GM23248 (cell line): ENCODE data around the gene CEACAM18. TPM values are rescaled to one million over a fixed set of nuclear protein-coding genes. Genes with fewer than 3 reads are reported as not detected.

Experiments
- DNase-seq: peaks from one replicate; pipeline ENCODE4 v3.0.0-alpha.2; 2015
- H2AFZ ChIP-seq: fragments of 200-600 bp; sonication (generic); 2 replicates; pipeline ENCODE4 v1.6.1; 2016; ENCODE audit warnings: antibody characterized with exemption
- H3F3A ChIP-seq: fragments of 200-600 bp; sonication (generic); 2 replicates; pipeline ENCODE4 v1.6.1; 2016; ENCODE audit warnings: mild to moderate bottlenecking, antibody characterized with exemption, mixed run types; ENCODE audit not compliant: insufficient read depth
- H3K27ac ChIP-seq: fragments of 200-600 bp; sonication (generic); 2 replicates; pipeline ENCODE4 v1.5.1; 2016; ENCODE audit warnings: mild to moderate bottlenecking
- H3K27me3 ChIP-seq: fragments of 200-600 bp; sonication (generic); replicated peaks from 2 replicates; pipeline ENCODE4 v1.6.1; 2016; ENCODE audit warnings: mild to moderate bottlenecking; ENCODE audit not compliant: insufficient read depth
- H3K36me3 ChIP-seq: fragments of 200-600 bp; sonication (generic); 2 replicates; pipeline ENCODE4 v1.6.1; 2016; ENCODE audit warnings: low read depth, mild to moderate bottlenecking
- H3K4me1 ChIP-seq: fragments of 200-600 bp; sonication (generic); 2 replicates; pipeline ENCODE4 v1.6.1; 2016; ENCODE audit warnings: mild to moderate bottlenecking; ENCODE audit not compliant: insufficient read depth
- H3K4me2 ChIP-seq: fragments of 200-600 bp; sonication (generic); one replicate; pipeline ENCODE4 v1.6.1; 2016; ENCODE audit warnings: mild to moderate bottlenecking; ENCODE audit not compliant: unreplicated experiment
- H3K4me3 ChIP-seq: fragments of 200-600 bp; sonication (generic); 2 replicates; pipeline ENCODE4 v1.5.1; 2016; ENCODE audit warnings: mild to moderate bottlenecking
- H3K79me2 ChIP-seq: fragments of 200-600 bp; sonication (generic); 2 replicates; pipeline ENCODE4 v1.6.1; 2016; ENCODE audit warnings: mild to moderate bottlenecking; ENCODE audit not compliant: insufficient read depth
- H3K9ac ChIP-seq: fragments of 200-600 bp; sonication (generic); 2 replicates; pipeline ENCODE4 v1.6.1; 2016; ENCODE audit warnings: mild to moderate bottlenecking
- H3K9me2 ChIP-seq: fragments of 200-600 bp; sonication (generic); 2 replicates; pipeline ENCODE4 v1.6.1; 2016; ENCODE audit warnings: mixed run types, mild to moderate bottlenecking, moderate library complexity; ENCODE audit not compliant: insufficient read depth
- H3K9me3 ChIP-seq: fragments of 200-600 bp; sonication (generic); one replicate; pipeline ENCODE4 v1.6.1; 2017; ENCODE audit warnings: low read depth
- H4K20me1 ChIP-seq: fragments of 200-600 bp; sonication (generic); 2 replicates; pipeline ENCODE4 v1.6.0; 2016; ENCODE audit not compliant: insufficient read depth
- EZH2 ChIP-seq: fragments of 200-600 bp; sonication (generic); IDR thresholded peaks from 2 replicates; pipeline ENCODE4 v1.6.1; 2018; ENCODE audit warnings: antibody characterized with exemption, mild to moderate bottlenecking; ENCODE audit not compliant: insufficient read depth, poor library complexity, severe bottlenecking
- EZH2phosphoT487 ChIP-seq: fragments of 200-600 bp; sonication (generic); IDR thresholded peaks from 2 replicates; pipeline ENCODE4 v1.6.1; 2018; ENCODE audit warnings: antibody characterized with exemption, moderate library complexity, mild to moderate bottlenecking, low read depth; ENCODE audit not compliant: insufficient read depth
- WGBS, 2 experiments: methylation state at CpG; one replicate each; pipeline ENCODE4 v1.1.6; 2015 to 2017; ENCODE audit warnings: low lambda C conversion rate in 2 of 2, low coverage in 1 of 2; ENCODE audit errors: missing lambda C conversion rate in 2 of 2; 5-methylcytosine and 5-hydroxymethylcytosine counted together
- in situ Hi-C: fragments of 300-500 bp; cut with MboI; formaldehyde crosslinking; loops from 2 replicates; pipeline ENCODE4 v1.15.0; 2020
- polyA plus RNA-seq: library from polyadenylated mRNA; unstranded; fragments of >200 nt; fragmentation: Nextera tagmentation; extraction: Ambion mirVana; gene quantifications from 2 replicates; pipeline ENCODE4 v1.2.1, GENCODE V29; 2016
- total RNA-seq: library from RNA; depleted of rRNA; stranded (reverse); fragments of >200 nt; shearing (Covaris generic); gene quantifications from 2 replicates; pipeline ENCODE4 v1.2.3, GENCODE V29; 2014

Gene CEACAM18
- total and polyA plus RNA-seq, 2 experiments from 2014 or later, result not detected

DNA sequence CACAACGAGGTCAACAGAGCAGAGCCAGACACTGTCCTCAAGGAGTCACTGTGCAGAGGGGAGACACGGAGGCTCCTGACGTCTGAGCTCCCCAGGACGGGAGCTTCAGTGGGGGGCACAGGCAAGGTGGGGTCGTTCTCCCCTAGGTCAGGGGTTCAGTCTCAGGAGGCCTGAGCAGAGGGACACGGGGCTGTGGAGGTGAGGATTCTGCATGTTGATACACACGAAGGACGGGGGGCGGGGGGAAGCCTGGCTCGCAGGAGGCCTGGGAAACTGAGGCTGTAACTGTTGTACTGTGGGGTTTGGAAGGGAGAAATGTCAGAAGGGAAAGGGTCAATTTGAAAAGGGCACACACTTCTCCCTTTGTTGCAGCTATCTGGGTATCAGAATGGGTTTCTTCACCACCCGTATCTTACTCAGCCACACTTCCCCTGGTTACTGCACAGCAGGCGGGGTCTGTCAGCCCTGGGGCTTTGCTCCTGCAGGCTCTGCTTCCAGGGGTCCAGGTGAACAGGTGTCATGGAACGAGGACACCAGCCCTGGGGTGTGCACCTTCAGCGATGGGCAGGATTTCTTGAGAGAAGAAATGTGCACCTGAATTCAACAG is 19.3 kb upstream of the CEACAM18 start:
- H3K27me3 ChIP-seq, result no peaks in the 10 kb centered on the region; the same call in 1 of the 2 replicates
- TF ChIP-seq EZH2phosphoT487 (no peak), EZH2 (no peak)
- H3K4me2 ChIP-seq, result no peak overlapping the region
- no peaks in the 10 kb centered on the region for H4K20me1 ChIP-seq
- no peak overlapping the region for H3K4me3 ChIP-seq
- no peak for DNase-seq
- H3F3A ChIP-seq, result no peaks in the 10 kb centered on the region
- in situ Hi-C loops, result no loop called here
- no peaks in the 10 kb centered on the region for H3K9me2 ChIP-seq
- H3K4me1 ChIP-seq, result no peaks in the 10 kb centered on the region
- H3K9ac ChIP-seq, result no peak overlapping the region
- H2AFZ ChIP-seq, result no peak overlapping the region
- no peaks in the 10 kb centered on the region for H3K36me3 ChIP-seq
- no peaks in the 10 kb centered on the region for H3K79me2 ChIP-seq
- H3K27ac ChIP-seq, result no peak overlapping the region
- WGBS, 2 experiments, result 43 to 52% methylated on average over 14 of the region's 14 CpGs
- H3K9me3 ChIP-seq, result no peaks in the 10 kb centered on the region

GRCh38 chr19:51460164-51460992 is 18.0 kb upstream of the CEACAM18 start:
- H3F3A ChIP-seq, result no peaks in the 10 kb centered on the region
- no peak overlapping the region for H3K27ac ChIP-seq
- 12 to 19% methylated on average over 13 of the region's 13 CpGs for WGBS, 2 experiments
- no peaks in the 10 kb centered on the region for H4K20me1 ChIP-seq
- no peaks in the 10 kb centered on the region for H3K4me1 ChIP-seq
- in situ Hi-C loops, result loop anchor here (10.0 kb wide), 1 partner anchor 194 kb away; no protein-coding TSS in a partner anchor
- peak overlapping the region; percentile 70 for H2AFZ ChIP-seq
- peak; percentile 29 for DNase-seq
- H3K4me2 ChIP-seq, result no peak overlapping the region
- no peak for TF ChIP-seq EZH2phosphoT487
- no peak for TF ChIP-seq EZH2
- H3K27me3 ChIP-seq, result no peaks in the 10 kb centered on the region; the same call in none of the 2 replicates
- no peaks in the 10 kb centered on the region for H3K9me3 ChIP-seq
- no peak overlapping the region for H3K9ac ChIP-seq
- no peaks in the 10 kb centered on the region for H3K36me3 ChIP-seq
- H3K9me2 ChIP-seq, result no peaks in the 10 kb centered on the region
- peak overlapping the region; percentile 60 for H3K4me3 ChIP-seq
- H3K79me2 ChIP-seq, result no peaks in the 10 kb centered on the region

- Histone ChIP-seq H3K4me1 (no peaks in the 10 kb centered on the region), H3K9me2 (no peaks in the 10 kb centered on the region), H3K9me3 (no peaks in the 10 kb centered on the region), H3F3A (no peaks in the 10 kb centered on the region), H3K27me3 (peaks cover 3% of the 10 kb centered on the region), H4K20me1 (no peaks in the 10 kb centered on the region), H2AFZ (no peak overlapping the region), H3K4me3 (no peak overlapping the region), H3K36me3 (no peaks in the 10 kb centered on the region), H3K4me2 (no peak overlapping the region), H3K27ac (no peak overlapping the region), H3K9ac (no peak overlapping the region), H3K79me2 (no peaks in the 10 kb centered on the region)
- WGBS, 2 experiments, result 30 to 39% methylated on average over 8 of the region's 8 CpGs
- no peak for DNase-seq
- in situ Hi-C loops, result loop anchor here (10.0 kb wide), 1 partner anchor 193 kb away; no protein-coding TSS in a partner anchor
- no peak for TF ChIP-seq EZH2phosphoT487
- TF ChIP-seq EZH2, result no peak
These were observed 16.6 kb upstream of the CEACAM18 start for GRCh38 chr19:51461723-51462161.

- Histone ChIP-seq H3K9me2 (no peaks in the 10 kb centered on the region), H3K4me1 (no peaks in the 10 kb centered on the region), H3K27ac (no peak overlapping the region), H3K36me3 (no peaks in the 10 kb centered on the region), H3K4me2 (no peak overlapping the region), H3K9ac (no peak overlapping the region), H3K4me3 (no peak overlapping the region), H3F3A (no peaks in the 10 kb centered on the region), H3K9me3 (no peaks in the 10 kb centered on the region), H3K79me2 (no peaks in the 10 kb centered on the region), H4K20me1 (no peaks in the 10 kb centered on the region), H3K27me3 (peaks cover 8% of the 10 kb centered on the region), H2AFZ (no peak overlapping the region)
- 21 to 27% methylated on average over 7 of the region's 7 CpGs for WGBS, 2 experiments
- in situ Hi-C loops, result loop anchor here (10.0 kb wide), 1 partner anchor 193 kb away; no protein-coding TSS in a partner anchor
- TF ChIP-seq EZH2phosphoT487, result no peak
- no peak for TF ChIP-seq EZH2
- DNase-seq, result no peak
These were observed 16.1 kb upstream of the CEACAM18 start for GRCh38 chr19:51462276-51462675.
